ENCODE results near the gene SSH2. TPM values are rescaled to one million over a fixed set of nuclear protein-coding genes. Genes with fewer than 3 reads are reported as not detected.

SSH2 gene
- total and polyA plus RNA-seq, 7 experiments from 2014 or later: 33.9 to 109 (median 76.2) TPM

- no peak for ATAC-seq
- H3K4me3 Mint-ChIP-seq: peak overlapping the region in 8 of 10 donors; percentile 21 to 62 (median 42)
- ChIA-PET POLR2A (interaction anchor here (0.6 to 1.3 kb wide), 5 partner anchors 18 to 87 kb away, joined by 3 to 4 read pairs (median 3); no protein-coding TSS in a partner anchor), CTCF (interaction anchor here (1.4 to 1.7 kb wide), 2 partner anchors 9 to 105 kb away, joined by 3 to 15 read pairs; no protein-coding TSS in a partner anchor)
- Histone ChIP-seq H3K4me3 (ENCODE audit: low read length) (no peak overlapping the region), H3K4me1 (ENCODE audit: control insufficient read depth in 2 of 2, insufficient read depth in 2 of 2, low read length in 2 of 2) (peaks cover 0 to 11% of the 10 kb centered on the region in 2 donors), H3K27me3 (ENCODE audit: control insufficient read depth in 2 of 2, insufficient read depth in 2 of 2, low read length in 2 of 2) (no peaks in the 10 kb centered on the region), H3K9me3 (ENCODE audit: control insufficient read depth in 2 of 3, low read length in 3 of 3) (no peaks in the 10 kb centered on the region), H3K27ac (ENCODE audit: low read depth, low read length) (no peak overlapping the region), H3K36me3 (ENCODE audit: control insufficient read depth in 2 of 3, insufficient read depth in 3 of 3, low read length in 3 of 3) (peaks cover 13 to 59% (median 17%) of the 10 kb centered on the region in 3 experiments)
- peaks cover 13 to 39% (median 31%) of the 10 kb centered on the region in 7 donors for H3K4me1 Mint-ChIP-seq
- peak in 3 of 9 donors; percentile 7 to 31 (median 8) for DNase-seq
- peak overlapping the region in 8 of 9 donors; percentile 11 to 87 (median 68) for H3K27ac Mint-ChIP-seq
- no peaks in the 10 kb centered on the region for H3K27me3 Mint-ChIP-seq
- H3K36me3 Mint-ChIP-seq: peaks cover 4 to 37% (median 25%) of the 10 kb centered on the region in 5 donors
- intact Hi-C loops (cut with micrococcal nuclease): no loop called here
- no peaks in the 10 kb centered on the region for H3K9me3 Mint-ChIP-seq
Measured at GRCh38 chr17:29674281-29674680, 255.7 kb downstream of the SSH2 start.

- ChIA-PET POLR2A (interaction anchor here (0.6 to 1.6 kb wide), 2 partner anchors 10 to 279 kb away, joined by 3 to 6 read pairs; no protein-coding TSS in a partner anchor), CTCF (interaction anchor here (1.8 kb wide), 1 partner anchor 17 kb away, joined by 3 read pairs; no protein-coding TSS in a partner anchor)
- H3K4me3 ChIP-seq (ENCODE audit: low read length): no peak overlapping the region
- Mint-ChIP-seq H3K36me3 (peaks cover 4 to 40% (median 25%) of the 10 kb centered on the region in 5 donors), H3K27me3 (no peaks in the 10 kb centered on the region), H3K4me3 (no peak overlapping the region), H3K27ac (peak overlapping the region in 5 of 9 donors; percentile 30 to 84 (median 47)), H3K4me1 (peaks cover 7 to 34% (median 28%) of the 10 kb centered on the region in 7 donors), H3K9me3 (peaks cover 0 to 2% (median 0%) of the 10 kb centered on the region in 11 donors)
- no peaks in the 10 kb centered on the region for H3K27me3 ChIP-seq (ENCODE audit: control insufficient read depth in 2 of 2, insufficient read depth in 2 of 2, low read length in 2 of 2)
- intact Hi-C loops (cut with micrococcal nuclease): no loop called here
- H3K9me3 ChIP-seq (ENCODE audit: control insufficient read depth in 2 of 3, low read length in 3 of 3): no peaks in the 10 kb centered on the region
- no peak for ATAC-seq
- peaks cover 0 to 11% of the 10 kb centered on the region in 2 donors for H3K4me1 ChIP-seq (ENCODE audit: control insufficient read depth in 2 of 2, insufficient read depth in 2 of 2, low read length in 2 of 2)
- peaks cover 16 to 74% (median 21%) of the 10 kb centered on the region in 3 experiments for H3K36me3 ChIP-seq (ENCODE audit: control insufficient read depth in 2 of 3, insufficient read depth in 3 of 3, low read length in 3 of 3)
- H3K27ac ChIP-seq (ENCODE audit: low read depth, low read length): no peak overlapping the region
- no peak for DNase-seq
Measured at GRCh38 chr17:29671661-29672060, 258.4 kb downstream of the SSH2 start.

GRCh38 chr17:29669266-29669665 lies 260.8 kb downstream of the SSH2 start:
- CTCF ChIA-PET: no interaction called here
- peaks cover 7 to 45% (median 31%) of the 10 kb centered on the region in 5 donors for H3K36me3 Mint-ChIP-seq
- peaks cover 19 to 87% (median 25%) of the 10 kb centered on the region in 3 experiments for H3K36me3 ChIP-seq (ENCODE audit: control insufficient read depth in 2 of 3, insufficient read depth in 3 of 3, low read length in 3 of 3)

GRCh38 chr17:29667969-29668368 lies 262.1 kb downstream of the SSH2 start:
- Histone ChIP-seq H3K4me1 (ENCODE audit: control insufficient read depth in 2 of 2, insufficient read depth in 2 of 2, low read length in 2 of 2) (no peaks in the 10 kb centered on the region), H3K27me3 (ENCODE audit: control insufficient read depth in 2 of 2, insufficient read depth in 2 of 2, low read length in 2 of 2) (no peaks in the 10 kb centered on the region), H3K27ac (ENCODE audit: low read depth, low read length) (no peak overlapping the region), H3K36me3 (ENCODE audit: control insufficient read depth in 2 of 3, insufficient read depth in 3 of 3, low read length in 3 of 3) (peaks cover 22 to 83% (median 24%) of the 10 kb centered on the region in 3 experiments), H3K9me3 (ENCODE audit: control insufficient read depth in 2 of 3, low read length in 3 of 3) (no peaks in the 10 kb centered on the region), H3K4me3 (ENCODE audit: low read length) (no peak overlapping the region)
- Mint-ChIP-seq H3K4me3 (no peak overlapping the region), H3K4me1 (peaks cover 2 to 23% (median 11%) of the 10 kb centered on the region in 7 donors), H3K9me3 (peaks cover 0 to 2% (median 0%) of the 10 kb centered on the region in 11 donors), H3K36me3 (peaks cover 7 to 46% (median 31%) of the 10 kb centered on the region in 5 donors), H3K27me3 (no peaks in the 10 kb centered on the region), H3K27ac (peak overlapping the region in 8 of 9 donors; percentile 16 to 82 (median 56))
- ATAC-seq (no peak), DNase-seq (no peak)
- intact Hi-C loops (cut with micrococcal nuclease): no loop called here
- POLR2A ChIA-PET: interaction anchor here (1.2 kb wide), 1 partner anchor 37 kb away, joined by 3 read pairs; no protein-coding TSS in a partner anchor
- CTCF ChIA-PET: interaction anchor here (0.6 to 1.0 kb wide), 3 partner anchors 51 to 139 kb away, joined by 3 read pairs; no protein-coding TSS in a partner anchor

More at GRCh38 chr17:29669266-29669665, 260.8 kb downstream of the SSH2 start:
- Mint-ChIP-seq H3K9me3 (peaks cover 0 to 2% (median 0%) of the 10 kb centered on the region in 11 donors), H3K27ac (peak overlapping the region in 1 of 9 donors; percentile 50), H3K4me1 (peaks cover 0 to 30% (median 10%) of the 10 kb centered on the region in 7 donors), H3K4me3 (no peak overlapping the region), H3K27me3 (no peaks in the 10 kb centered on the region)
- DNase-seq (no peak), ATAC-seq (no peak)
- intact Hi-C loops (cut with micrococcal nuclease): no loop called here
- no peak overlapping the region for H3K4me3 ChIP-seq (ENCODE audit: low read length)
- H3K27ac ChIP-seq (ENCODE audit: low read depth, low read length): no peak overlapping the region
- no peaks in the 10 kb centered on the region for H3K9me3 ChIP-seq (ENCODE audit: control insufficient read depth in 2 of 3, low read length in 3 of 3)
- peaks cover 0 to 2% of the 10 kb centered on the region in 2 donors for H3K4me1 ChIP-seq (ENCODE audit: control insufficient read depth in 2 of 2, insufficient read depth in 2 of 2, low read length in 2 of 2)
- no peaks in the 10 kb centered on the region for H3K27me3 ChIP-seq (ENCODE audit: control insufficient read depth in 2 of 2, insufficient read depth in 2 of 2, low read length in 2 of 2)
- POLR2A ChIA-PET: no interaction called here

- H3K27ac Mint-ChIP-seq: peak overlapping the region in 6 of 9 donors; percentile 9 to 59 (median 22)
- H3K27me3 Mint-ChIP-seq: no peaks in the 10 kb centered on the region
- Histone ChIP-seq H3K27ac (ENCODE audit: low read depth, low read length) (no peak overlapping the region), H3K4me3 (ENCODE audit: low read length) (no peak overlapping the region), H3K4me1 (ENCODE audit: control insufficient read depth in 2 of 2, insufficient read depth in 2 of 2, low read length in 2 of 2) (no peaks in the 10 kb centered on the region), H3K9me3 (ENCODE audit: control insufficient read depth in 2 of 3, low read length in 3 of 3) (no peaks in the 10 kb centered on the region), H3K36me3 (ENCODE audit: control insufficient read depth in 2 of 3, insufficient read depth in 3 of 3, low read length in 3 of 3) (peaks cover 10 to 64% (median 15%) of the 10 kb centered on the region in 3 experiments), H3K27me3 (ENCODE audit: control insufficient read depth in 2 of 2, insufficient read depth in 2 of 2, low read length in 2 of 2) (no peaks in the 10 kb centered on the region)
- ChIA-PET CTCF (interaction anchor here (0.6 to 0.9 kb wide), 2 partner anchors 41 to 266 kb away, joined by 3 to 4 read pairs; no protein-coding TSS in a partner anchor), POLR2A (interaction anchor here (1.3 to 1.8 kb wide), 2 partner anchors 41 to 95 kb away, joined by 6 read pairs; no protein-coding TSS in a partner anchor)
- no peak overlapping the region for H3K4me3 Mint-ChIP-seq
- H3K9me3 Mint-ChIP-seq: peaks cover 0 to 2% (median 0%) of the 10 kb centered on the region in 11 donors
- H3K36me3 Mint-ChIP-seq: peaks cover 9 to 45% (median 29%) of the 10 kb centered on the region in 5 donors
- no peak for ATAC-seq
- intact Hi-C loops (cut with micrococcal nuclease): no loop called here
- peaks cover 2 to 30% (median 19%) of the 10 kb centered on the region in 7 donors for H3K4me1 Mint-ChIP-seq
- no peak for DNase-seq
Measured at GRCh38 chr17:29665481-29665810, 264.6 kb downstream of the SSH2 start.

GRCh38 chr17:29664743-29665480 lies 265.1 kb downstream of the SSH2 start:
- no peak overlapping the region for H3K4me3 ChIP-seq (ENCODE audit: low read length)
- no peaks in the 10 kb centered on the region for H3K27me3 ChIP-seq (ENCODE audit: control insufficient read depth in 2 of 2, insufficient read depth in 2 of 2, low read length in 2 of 2)
- H3K36me3 ChIP-seq (ENCODE audit: control insufficient read depth in 2 of 3, insufficient read depth in 3 of 3, low read length in 3 of 3): peaks cover 10 to 62% (median 15%) of the 10 kb centered on the region in 3 experiments
- no peaks in the 10 kb centered on the region for H3K27me3 Mint-ChIP-seq
- peaks cover 3 to 32% (median 21%) of the 10 kb centered on the region in 7 donors for H3K4me1 Mint-ChIP-seq
- intact Hi-C loops (cut with micrococcal nuclease): no loop called here
- H3K27ac Mint-ChIP-seq: peak overlapping the region in 4 of 9 donors; percentile 22 to 59 (median 24)
- ATAC-seq (peak; percentile 42), DNase-seq (no peak)
- ChIA-PET POLR2A (interaction anchor here (1.3 to 1.8 kb wide), 2 partner anchors 41 to 96 kb away, joined by 6 read pairs; no protein-coding TSS in a partner anchor), CTCF (no interaction called here)
- H3K36me3 Mint-ChIP-seq: peaks cover 9 to 47% (median 31%) of the 10 kb centered on the region in 5 donors
- peaks cover 0 to 2% (median 0%) of the 10 kb centered on the region in 11 donors for H3K9me3 Mint-ChIP-seq
- H3K9me3 ChIP-seq (ENCODE audit: control insufficient read depth in 2 of 3, low read length in 3 of 3): no peaks in the 10 kb centered on the region
- H3K27ac ChIP-seq (ENCODE audit: low read depth, low read length): no peak overlapping the region
- no peaks in the 10 kb centered on the region for H3K4me1 ChIP-seq (ENCODE audit: control insufficient read depth in 2 of 2, insufficient read depth in 2 of 2, low read length in 2 of 2)
- H3K4me3 Mint-ChIP-seq: no peak overlapping the region
